GM20431 (cell line): ENCODE data around the gene ADAP1.
"Not testable (repeated sequence)": the region's sequence is repeated elsewhere in the genome, so short reads cannot be mapped to it uniquely, and the experiment has no call there.

ENCODE experiments used
- in situ Hi-C: fragments of 300-500 bp; cut with MseI, MboI; formaldehyde crosslinking; loops from one replicate; pipeline ENCODE4 v1.15.0; 2020; ENCODE audit warnings: low sequenced_read_pairs; ENCODE audit not compliant: unreplicated experiment

Gene ADAP1

GRCh38 chr7:962401-963081 lies 8.1 kb upstream of the ADAP1 start:
- in situ Hi-C loops: no loop called here

DNA sequence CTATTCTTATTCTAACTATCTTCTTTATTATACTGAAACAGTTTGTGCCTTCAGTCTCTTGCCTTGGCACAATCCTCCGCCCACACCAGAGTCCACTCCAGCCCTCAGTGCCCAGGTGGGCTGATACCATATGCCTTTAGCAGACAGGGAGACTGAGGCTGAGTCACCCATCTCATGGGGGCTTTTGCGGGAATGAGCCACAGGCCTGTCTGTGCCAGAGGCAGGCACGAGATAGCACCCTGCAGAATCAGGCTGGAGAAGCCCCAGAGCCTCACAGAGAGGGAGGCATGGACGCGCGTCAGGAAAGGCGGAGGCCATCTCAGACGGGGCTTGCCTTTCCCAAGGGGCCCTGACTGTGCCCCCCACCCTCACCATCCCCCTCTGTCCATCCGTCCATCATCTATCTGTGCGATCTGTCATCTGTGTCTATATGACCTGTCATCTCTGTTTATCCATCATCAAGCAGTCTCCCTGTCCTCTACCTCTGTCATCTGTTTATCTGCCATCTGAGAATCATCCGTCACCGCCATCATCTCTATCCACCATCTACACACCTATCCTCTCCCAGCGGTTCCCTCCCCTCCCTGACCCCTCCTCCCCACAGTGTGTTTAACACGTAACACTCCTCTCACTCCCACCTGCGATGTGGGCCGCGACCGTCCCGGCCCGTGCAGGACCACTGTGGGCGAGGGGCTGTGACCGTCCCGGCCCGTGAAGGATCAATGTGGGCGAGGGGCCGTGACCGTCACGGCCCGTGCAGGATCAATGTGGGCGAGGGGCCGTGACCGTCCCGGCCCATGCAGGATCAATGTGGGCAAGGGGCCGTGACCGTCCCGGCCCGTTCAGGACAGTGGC lies 7.3 kb upstream of the ADAP1 start:
- in situ Hi-C loops: no loop called here

DNA sequence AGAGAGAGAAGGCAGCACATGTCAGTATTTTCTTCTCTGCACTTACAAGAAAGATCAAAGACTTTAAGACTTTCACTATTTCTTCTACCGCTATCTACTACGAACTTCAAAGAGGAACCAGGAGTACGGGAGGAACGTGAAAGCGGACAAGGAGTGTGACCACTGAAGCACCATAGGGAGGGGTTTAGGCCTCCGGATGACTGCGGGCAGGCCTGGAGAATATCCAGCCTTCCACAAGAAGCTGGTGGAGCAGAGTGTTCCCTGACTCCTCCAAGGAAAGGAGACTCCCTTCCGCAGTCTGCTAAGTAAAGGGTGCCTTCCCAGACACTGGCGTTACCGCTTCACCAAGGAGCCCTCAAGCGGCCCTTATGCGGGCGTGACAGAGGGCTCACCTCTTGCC lies 6.5 kb upstream of the ADAP1 start:
- in situ Hi-C loops: not testable (repeated sequence)

- in situ Hi-C loops: no loop called here
Measured at GRCh38 chr7:960269-960871, 5.9 kb upstream of the ADAP1 start.

DNA sequence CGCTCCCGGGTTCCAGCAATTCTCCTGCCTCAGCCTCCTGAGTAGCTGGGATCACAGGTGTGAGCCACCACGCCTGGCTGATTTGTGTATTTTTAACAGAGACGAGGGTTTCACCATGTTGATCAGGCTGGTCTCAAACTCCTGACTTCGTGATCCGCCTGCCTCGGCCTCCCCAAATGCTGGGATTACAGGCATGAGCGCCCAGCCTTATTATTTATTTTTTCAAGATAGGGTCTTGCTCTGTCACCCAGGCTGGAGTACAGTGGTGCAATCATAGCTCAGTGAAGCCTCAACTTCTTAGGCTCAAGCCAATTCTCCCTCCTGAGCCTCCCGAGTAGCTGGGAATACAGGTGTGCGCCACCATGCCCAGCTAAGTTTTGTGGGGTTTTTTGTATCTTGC lies 5.3 kb upstream of the ADAP1 start:
- in situ Hi-C loops: not testable (repeated sequence)

GRCh38 chr7:959271-959670 lies 4.8 kb upstream of the ADAP1 start:
- in situ Hi-C loops: no loop called here

DNA sequence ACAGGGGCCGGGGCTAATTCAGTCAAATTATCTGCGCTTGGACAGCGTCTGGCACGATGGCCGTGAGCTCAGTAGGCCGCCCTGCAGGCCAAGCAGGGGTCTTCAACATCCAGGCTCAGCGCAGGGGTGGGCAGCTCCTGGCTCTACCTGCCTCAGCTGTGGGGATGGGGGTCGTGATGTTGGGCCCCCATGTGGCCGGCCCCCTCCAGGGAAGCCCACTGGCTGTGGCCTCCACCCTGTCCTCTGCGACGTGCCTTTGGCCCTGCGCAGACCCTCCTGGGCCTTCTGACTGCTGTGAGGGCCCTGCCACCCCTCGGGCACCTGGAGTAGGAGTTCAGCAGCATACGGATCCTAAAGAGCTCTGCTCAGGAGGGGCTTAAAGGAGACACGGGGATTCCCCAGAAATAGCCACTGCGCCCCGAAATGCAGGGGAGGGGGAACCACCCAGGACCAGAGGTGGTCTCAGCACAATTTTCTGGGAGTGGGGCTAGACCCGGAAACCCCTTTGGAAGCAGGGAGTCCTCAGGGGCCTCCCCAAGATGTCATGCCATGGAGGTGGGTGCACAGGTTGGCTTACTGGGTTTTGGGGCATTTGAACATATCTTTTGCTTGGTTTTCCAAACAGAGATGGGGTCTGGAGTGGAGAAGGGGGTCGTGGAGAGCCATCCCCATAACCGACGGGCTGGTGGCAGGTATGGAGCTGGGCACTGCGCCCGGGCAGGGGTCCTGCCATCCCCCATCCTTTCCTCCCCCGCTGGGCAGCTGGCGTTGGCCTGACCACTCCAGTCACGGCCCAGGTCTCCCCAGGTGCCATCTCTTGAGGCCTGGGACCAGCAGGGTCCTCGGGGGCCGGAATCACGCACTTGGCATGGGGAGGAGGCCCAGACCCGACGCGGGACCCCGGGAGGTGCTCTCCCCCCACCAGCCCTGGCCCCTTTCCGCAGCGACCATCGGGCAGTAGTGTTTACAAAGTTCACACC lies 4.0 kb upstream of the ADAP1 start:
- in situ Hi-C loops: no loop called here

- in situ Hi-C loops: no loop called here
Measured at GRCh38 chr7:957418-958220, 3.1 kb upstream of the ADAP1 start.

GRCh38 chr7:956031-956430 lies 1.6 kb upstream of the ADAP1 start:
- in situ Hi-C loops: no loop called here

DNA sequence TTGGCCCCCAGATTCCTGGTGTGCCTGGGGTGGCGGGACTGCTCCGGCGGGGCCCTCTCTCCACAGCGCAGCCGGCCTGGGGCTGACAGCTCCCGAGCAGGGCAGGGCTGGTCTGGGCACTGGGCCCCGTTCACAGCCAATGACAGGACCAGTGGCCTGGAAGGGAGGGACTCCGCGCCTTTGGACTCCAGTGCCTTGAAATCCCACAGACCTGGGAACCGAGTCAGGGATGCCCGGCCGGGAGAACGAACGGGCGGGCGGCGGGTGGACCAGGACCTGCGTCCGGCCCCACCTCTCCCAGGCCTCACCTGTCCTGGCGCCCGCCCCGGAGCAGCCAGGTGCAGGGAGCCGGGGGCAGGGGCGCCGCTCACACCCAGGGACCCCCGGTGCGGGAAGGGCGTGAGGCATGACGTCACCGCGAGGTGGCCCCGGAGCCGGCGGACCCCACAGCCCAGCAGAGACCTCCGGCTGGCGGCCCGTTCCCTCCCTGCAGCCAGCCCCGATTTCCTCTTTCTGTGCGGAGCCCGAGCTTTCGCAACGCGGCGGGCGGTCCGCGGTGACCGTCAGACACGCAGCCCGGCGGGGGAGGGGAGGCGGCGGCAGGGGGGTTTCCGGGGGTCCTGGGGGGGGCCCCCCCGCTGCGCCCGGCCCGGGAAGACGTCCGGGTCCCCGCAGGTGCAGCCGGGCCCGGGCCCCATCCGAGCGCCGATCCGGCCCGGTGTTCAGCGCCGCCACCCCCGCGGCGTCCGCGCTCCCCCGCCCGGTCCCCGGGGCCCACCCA lies 743 bp downstream of the ADAP1 start:
- in situ Hi-C loops: no loop called here

DNA sequence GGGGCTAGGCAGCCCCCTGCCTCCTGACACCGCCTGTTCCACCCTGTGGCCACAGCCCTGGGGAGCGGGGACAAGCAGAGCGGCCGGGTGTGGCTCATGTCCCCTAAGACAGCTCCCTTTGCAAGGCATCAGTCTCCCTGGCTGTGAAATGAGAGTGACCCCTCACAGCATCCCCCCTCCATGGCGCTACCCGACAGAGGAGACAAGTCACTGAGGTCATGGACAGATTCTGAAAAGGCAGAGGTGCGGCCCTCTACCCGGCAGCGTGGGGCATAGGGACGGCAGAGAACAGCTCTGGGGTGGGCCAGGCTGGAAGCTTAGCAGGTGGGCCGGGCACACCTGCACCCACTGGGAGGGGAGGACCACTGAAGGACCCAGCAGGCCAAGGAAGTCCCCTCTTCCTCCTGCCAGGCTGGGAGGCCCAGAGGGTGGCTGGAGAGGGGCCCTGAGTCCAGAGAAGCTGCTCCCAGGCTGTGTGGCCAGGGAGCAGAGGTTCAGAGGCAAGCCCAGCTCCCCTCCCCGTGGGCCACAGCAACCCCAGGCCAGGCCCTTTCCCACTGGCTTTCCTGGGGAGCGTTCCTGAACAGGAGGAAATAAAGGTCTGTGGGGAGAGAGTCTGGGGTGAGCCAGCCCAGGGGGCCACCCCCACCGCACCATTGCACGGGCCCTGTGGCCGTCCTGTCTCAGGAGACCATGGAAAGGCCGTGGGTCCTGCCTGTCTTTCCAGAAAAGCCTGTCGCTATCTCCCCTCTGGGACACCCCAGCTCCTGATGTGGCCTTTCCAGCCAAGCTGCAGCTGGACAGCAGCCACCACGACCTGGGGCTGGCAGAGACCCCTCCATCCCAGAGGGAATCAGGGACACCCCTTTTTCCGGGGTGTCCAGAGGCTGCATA lies 1.7 kb downstream of the ADAP1 start:
- in situ Hi-C loops: no loop called here

GRCh38 chr7:951881-952547 lies 2.5 kb downstream of the ADAP1 start:
- in situ Hi-C loops: no loop called here

DNA sequence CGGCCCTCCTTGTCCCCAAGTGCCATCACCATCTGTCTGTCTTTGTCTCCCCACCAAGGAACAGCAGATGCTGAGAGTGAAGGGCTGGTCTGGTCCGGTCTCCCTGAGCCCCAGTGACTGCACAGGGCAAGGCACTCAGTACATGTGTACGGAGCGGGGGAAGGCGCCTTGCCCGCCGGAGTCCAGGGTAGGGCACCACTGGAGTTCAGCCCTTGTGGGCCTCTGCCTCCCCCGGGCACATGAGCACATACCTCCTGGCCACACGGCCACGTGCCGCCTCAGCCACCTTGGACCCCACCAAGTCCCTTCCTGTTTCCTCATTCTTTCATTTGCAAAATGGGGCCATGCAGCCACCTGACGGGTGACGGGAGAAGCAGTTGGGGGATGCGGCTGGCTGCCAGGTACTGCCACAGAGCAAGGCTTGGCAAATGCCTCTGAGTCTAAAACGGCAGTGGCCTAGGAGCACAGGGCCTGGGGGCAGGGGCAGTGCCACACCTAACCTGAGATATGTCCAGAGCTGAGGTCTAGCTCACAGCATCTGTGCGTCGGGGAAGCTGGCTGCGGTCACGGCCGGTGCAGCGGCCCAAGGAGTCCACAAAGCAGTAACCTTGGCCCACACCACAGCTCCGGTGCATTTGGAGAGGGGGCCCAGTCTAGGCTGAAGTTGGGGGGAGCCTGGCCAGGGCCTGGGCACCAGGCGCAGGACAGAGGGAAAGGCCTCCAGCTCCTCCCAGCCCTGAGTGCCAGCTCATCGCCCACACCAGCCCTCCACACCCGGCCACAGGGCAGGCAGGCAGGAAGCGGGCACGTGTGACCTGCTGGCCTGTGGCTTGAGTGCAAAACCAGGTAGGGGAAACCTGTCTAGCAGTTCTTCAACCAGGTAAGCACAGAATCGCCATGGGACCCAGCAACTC lies 5.2 kb downstream of the ADAP1 start:
- in situ Hi-C loops: no loop called here

GRCh38 chr7:947391-948210 lies 6.9 kb downstream of the ADAP1 start:
- in situ Hi-C loops: no loop called here

DNA sequence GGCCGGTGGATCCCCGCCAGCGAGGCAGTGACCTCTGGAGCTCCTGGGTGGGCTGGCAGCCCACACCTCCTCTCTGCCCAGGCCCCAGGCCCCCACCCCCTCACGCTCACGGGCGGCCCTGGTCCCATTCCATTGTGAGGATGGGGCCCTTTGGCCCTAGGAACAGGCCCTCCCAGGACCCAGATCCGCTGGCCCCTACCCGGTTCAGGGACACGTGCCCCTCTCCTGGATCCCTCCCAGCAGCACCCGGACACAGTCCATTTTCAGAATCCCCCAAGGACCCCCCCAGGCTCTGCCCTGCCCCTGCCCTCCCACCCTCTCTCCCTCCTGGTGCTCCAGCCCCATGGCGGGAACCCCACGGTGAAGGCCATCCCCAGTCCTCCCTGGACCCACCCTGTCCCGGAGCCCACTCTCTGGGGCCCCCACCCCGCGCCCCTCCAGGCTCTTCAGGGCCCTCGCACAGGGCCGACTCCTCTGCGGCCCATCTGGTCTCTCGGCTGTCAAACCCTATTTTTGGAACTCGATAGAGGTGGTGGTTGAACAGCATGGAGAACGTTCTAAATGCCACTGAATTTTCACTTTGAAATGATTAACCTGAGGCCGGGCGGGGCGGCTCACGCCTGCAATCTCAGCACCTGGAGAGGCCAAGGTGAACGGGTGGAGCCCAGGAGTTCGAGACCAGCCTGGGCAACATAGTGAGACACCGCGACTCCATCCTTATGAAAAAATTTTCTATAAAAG lies 8.1 kb downstream of the ADAP1 start:
- in situ Hi-C loops: no loop called here
